Activated T-cell treated with anti-CD3 and anti-CD28 coated beads, Interleukin-2, amount 50 U/mL, for 24 hours (primary cell): Measurements from ENCODE around the gene RP9.
A peak's percentile ranks its signal among the peaks of the same experiment; 100 is the strongest.

Experiments used
- DNase-seq: peaks from one replicate; pipeline ENCODE4 v3.0.0-alpha.2; 2020
- H3K27ac Mint-ChIP-seq: 2 replicates; pipeline ENCODE4 v1.8.0; 2020; ENCODE audit warnings: mild to moderate bottlenecking, mixed read lengths
- H3K27me3 Mint-ChIP-seq: 2 replicates; pipeline ENCODE4 v1.8.0; 2020; ENCODE audit warnings: mixed read lengths
- H3K36me3 Mint-ChIP-seq: 2 replicates; pipeline ENCODE4 v1.8.0; 2020; ENCODE audit warnings: low read depth, mixed read lengths
- H3K4me1 Mint-ChIP-seq: 2 replicates; pipeline ENCODE4 v1.8.0; 2020; ENCODE audit warnings: low read depth, mixed read lengths
- H3K4me3 Mint-ChIP-seq: 2 replicates; pipeline ENCODE4 v1.8.0; 2020; ENCODE audit warnings: mild to moderate bottlenecking, moderate library complexity, mixed read lengths
- H3K9me3 Mint-ChIP-seq: 2 replicates; pipeline ENCODE4 v1.8.0; 2020; ENCODE audit warnings: mixed read lengths

Gene RP9

GRCh38 chr7:33109005-33109757, at the start of gene RP9:
TSS of gene RP9 (minus strand) at chr7:33109404. CDS start at chr7:33109372, 32 bp downstream.
- Mint-ChIP-seq H3K4me3 (peak within 1 kb of the TSS; percentile 92), H3K36me3 (peaks cover 15% of the 10 kb centered on the region), H3K9me3 (no peaks in the 10 kb centered on the region), H3K27me3 (no peaks in the 10 kb centered on the region), H3K27ac (peak within 1 kb of the TSS; percentile 85), H3K4me1 (peaks cover 39% of the 10 kb centered on the region)
- peak; percentile 87 for DNase-seq

GRCh38 chr7:33157781-33158180, 48.6 kb upstream of the RP9 start:
- peaks cover 32% of the 10 kb centered on the region for H3K36me3 Mint-ChIP-seq
- DNase-seq = no peak
- H3K4me1 Mint-ChIP-seq = no peaks in the 10 kb centered on the region
- no peaks in the 10 kb centered on the region for H3K27me3 Mint-ChIP-seq
- no peaks in the 10 kb centered on the region for H3K9me3 Mint-ChIP-seq
- no peak overlapping the region for H3K4me3 Mint-ChIP-seq
- H3K27ac Mint-ChIP-seq = no peak overlapping the region

- Mint-ChIP-seq H3K4me3 (no peak overlapping the region), H3K4me1 (no peaks in the 10 kb centered on the region), H3K9me3 (no peaks in the 10 kb centered on the region), H3K27ac (no peak overlapping the region), H3K36me3 (peaks cover 27% of the 10 kb centered on the region), H3K27me3 (no peaks in the 10 kb centered on the region)
- DNase-seq = no peak
Measured at GRCh38 chr7:33157311-33157710, 48.1 kb upstream of the RP9 start.

GRCh38 chr7:33156441-33156840, 47.2 kb upstream of the RP9 start:
- no peak for DNase-seq
- no peak overlapping the region for H3K27ac Mint-ChIP-seq
- peaks cover 19% of the 10 kb centered on the region for H3K36me3 Mint-ChIP-seq
- no peaks in the 10 kb centered on the region for H3K4me1 Mint-ChIP-seq
- no peak overlapping the region for H3K4me3 Mint-ChIP-seq
- no peaks in the 10 kb centered on the region for H3K9me3 Mint-ChIP-seq
- H3K27me3 Mint-ChIP-seq = no peaks in the 10 kb centered on the region

- no peak overlapping the region for H3K4me3 Mint-ChIP-seq
- H3K4me1 Mint-ChIP-seq = no peaks in the 10 kb centered on the region
- no peaks in the 10 kb centered on the region for H3K9me3 Mint-ChIP-seq
- no peaks in the 10 kb centered on the region for H3K27me3 Mint-ChIP-seq
- H3K36me3 Mint-ChIP-seq = peaks cover 16% of the 10 kb centered on the region
- no peak overlapping the region for H3K27ac Mint-ChIP-seq
- no peak for DNase-seq
Measured at GRCh38 chr7:33155811-33156210, 46.6 kb upstream of the RP9 start.

GRCh38 chr7:33152087-33152486, 42.9 kb upstream of the RP9 start:
- DNase-seq = no peak
- H3K27ac Mint-ChIP-seq = no peak overlapping the region
- H3K36me3 Mint-ChIP-seq = peaks cover 9% of the 10 kb centered on the region
- no peaks in the 10 kb centered on the region for H3K4me1 Mint-ChIP-seq
- H3K27me3 Mint-ChIP-seq = no peaks in the 10 kb centered on the region
- H3K9me3 Mint-ChIP-seq = no peaks in the 10 kb centered on the region
- no peak overlapping the region for H3K4me3 Mint-ChIP-seq

GRCh38 chr7:33145156-33145555, 36.0 kb upstream of the RP9 start:
- H3K27ac Mint-ChIP-seq = no peak overlapping the region
- peaks cover 5% of the 10 kb centered on the region for H3K36me3 Mint-ChIP-seq
- H3K9me3 Mint-ChIP-seq = peaks cover 5% of the 10 kb centered on the region
- no peak overlapping the region for H3K4me3 Mint-ChIP-seq
- H3K4me1 Mint-ChIP-seq = peaks cover 10% of the 10 kb centered on the region
- no peak for DNase-seq
- no peaks in the 10 kb centered on the region for H3K27me3 Mint-ChIP-seq

- no peak for DNase-seq
- Mint-ChIP-seq H3K4me1 (peaks cover 10% of the 10 kb centered on the region), H3K4me3 (no peak overlapping the region), H3K27me3 (no peaks in the 10 kb centered on the region), H3K36me3 (peaks cover 5% of the 10 kb centered on the region), H3K9me3 (peaks cover 5% of the 10 kb centered on the region), H3K27ac (no peak overlapping the region)
Measured at GRCh38 chr7:33143996-33144718, 35.0 kb upstream of the RP9 start.

GRCh38 chr7:33142585-33142984, 33.4 kb upstream of the RP9 start:
- no peaks in the 10 kb centered on the region for H3K27me3 Mint-ChIP-seq
- peaks cover 5% of the 10 kb centered on the region for H3K36me3 Mint-ChIP-seq
- H3K27ac Mint-ChIP-seq = no peak overlapping the region
- peaks cover 12% of the 10 kb centered on the region for H3K4me1 Mint-ChIP-seq
- DNase-seq = no peak
- H3K4me3 Mint-ChIP-seq = no peak overlapping the region
- H3K9me3 Mint-ChIP-seq = peaks cover 5% of the 10 kb centered on the region

GRCh38 chr7:33137103-33137502, 27.9 kb upstream of the RP9 start:
- no peak for DNase-seq
- H3K4me3 Mint-ChIP-seq = no peak overlapping the region
- no peaks in the 10 kb centered on the region for H3K27me3 Mint-ChIP-seq
- H3K4me1 Mint-ChIP-seq = peaks cover 9% of the 10 kb centered on the region
- H3K9me3 Mint-ChIP-seq = peaks cover 7% of the 10 kb centered on the region
- no peak overlapping the region for H3K27ac Mint-ChIP-seq
- peaks cover 12% of the 10 kb centered on the region for H3K36me3 Mint-ChIP-seq

GRCh38 chr7:33130184-33130583, 21.0 kb upstream of the RP9 start:
- H3K27me3 Mint-ChIP-seq = no peaks in the 10 kb centered on the region
- no peaks in the 10 kb centered on the region for H3K9me3 Mint-ChIP-seq
- no peak for DNase-seq
- H3K4me1 Mint-ChIP-seq = peaks cover 27% of the 10 kb centered on the region
- peaks cover 14% of the 10 kb centered on the region for H3K36me3 Mint-ChIP-seq
- H3K4me3 Mint-ChIP-seq = peak overlapping the region; percentile 92
- H3K27ac Mint-ChIP-seq = peak overlapping the region; percentile 92

GRCh38 chr7:33129806-33130153, 20.6 kb upstream of the RP9 start:
- H3K27me3 Mint-ChIP-seq = no peaks in the 10 kb centered on the region
- peaks cover 10% of the 10 kb centered on the region for H3K36me3 Mint-ChIP-seq
- peak overlapping the region; percentile 92 for H3K4me3 Mint-ChIP-seq
- peak overlapping the region; percentile 92 for H3K27ac Mint-ChIP-seq
- no peak for DNase-seq
- no peaks in the 10 kb centered on the region for H3K9me3 Mint-ChIP-seq
- H3K4me1 Mint-ChIP-seq = peaks cover 27% of the 10 kb centered on the region

- H3K36me3 Mint-ChIP-seq = peaks cover 7% of the 10 kb centered on the region
- peak within 1 kb of the TSS; percentile 92 for H3K4me3 Mint-ChIP-seq
- peaks cover 27% of the 10 kb centered on the region for H3K4me1 Mint-ChIP-seq
- no peaks in the 10 kb centered on the region for H3K27me3 Mint-ChIP-seq
- peak; percentile 94 for DNase-seq
- H3K27ac Mint-ChIP-seq = peak within 1 kb of the TSS; percentile 92
- no peaks in the 10 kb centered on the region for H3K9me3 Mint-ChIP-seq
Measured at GRCh38 chr7:33128990-33129805, 20.0 kb upstream of the RP9 start, which contains the start of gene BBS9. TSS of gene BBS9 (plus strand) at chr7:33129564. CDS start at chr7:33146253, 16,689 bp downstream.

- no peak for DNase-seq
- Mint-ChIP-seq H3K36me3 (peaks cover 7% of the 10 kb centered on the region), H3K27me3 (no peaks in the 10 kb centered on the region), H3K4me3 (peak overlapping the region; percentile 92), H3K4me1 (peaks cover 26% of the 10 kb centered on the region), H3K9me3 (no peaks in the 10 kb centered on the region), H3K27ac (peak overlapping the region; percentile 92)
Measured at GRCh38 chr7:33128631-33128989, 19.4 kb upstream of the RP9 start.
